H9 (cell line): ENCODE measurements around the gene DDX27. TPM values are rescaled to one million over a fixed set of nuclear protein-coding genes. Genes with fewer than 3 reads are reported as not detected.

Experiments
- DNase-seq: peaks from one replicate; pipeline ENCODE4 v3.0.0-alpha.2; 2017
- H2AFZ ChIP-seq: one replicate; pipeline ENCODE4 v1.6.1; 2013; ENCODE audit warnings: mild to moderate bottlenecking, low read length, control low read depth, moderate library complexity
- H2AK5ac ChIP-seq: 2 replicates; pipeline ENCODE4 v1.6.1; 2013; ENCODE audit warnings: low read length, control low read depth, mixed read lengths; ENCODE audit not compliant: insufficient read length
- H2BK120ac ChIP-seq: one replicate; pipeline ENCODE4 v1.6.1; 2013; ENCODE audit warnings: low read depth, mild to moderate bottlenecking, low read length, control low read depth, inconsistent platforms; ENCODE audit not compliant: poor library complexity, severe bottlenecking
- H2BK12ac ChIP-seq: 2 replicates; pipeline ENCODE4 v1.6.1; 2013; ENCODE audit warnings: low read length, control low read depth, mixed read lengths, low read depth; ENCODE audit not compliant: insufficient read length
- H2BK15ac ChIP-seq: 2 replicates; pipeline ENCODE4 v1.6.1; 2013; ENCODE audit warnings: low read depth, low read length, control low read depth
- H2BK20ac ChIP-seq: one replicate; pipeline ENCODE4 v1.6.1; 2013; ENCODE audit warnings: low read depth, mild to moderate bottlenecking, low read length, control low read depth, inconsistent platforms; ENCODE audit not compliant: poor library complexity, severe bottlenecking
- H2BK5ac ChIP-seq: 2 replicates; pipeline ENCODE4 v1.6.1; 2013; ENCODE audit warnings: low read length, control low read depth, mixed read lengths; ENCODE audit not compliant: insufficient read length
- H3K14ac ChIP-seq: 2 replicates; pipeline ENCODE4 v1.6.1; 2013; ENCODE audit warnings: low read length, control low read depth; ENCODE audit not compliant: insufficient read depth
- H3K18ac ChIP-seq: 2 replicates; pipeline ENCODE4 v1.6.1; 2013; ENCODE audit warnings: low read depth, mild to moderate bottlenecking, mixed read lengths, low read length, control low read depth; ENCODE audit not compliant: insufficient read length
- H3K23ac ChIP-seq: 2 replicates; pipeline ENCODE4 v1.6.1; 2013; ENCODE audit warnings: low read length, control low read depth, mixed read lengths, low read depth; ENCODE audit not compliant: insufficient read length
- H3K23me2 ChIP-seq: 2 replicates; pipeline ENCODE4 v1.6.1; 2013; ENCODE audit warnings: low read depth, mild to moderate bottlenecking, mixed read lengths, low read length, control low read depth; ENCODE audit not compliant: insufficient read length, poor library complexity, severe bottlenecking
- H3K27ac ChIP-seq: 2 replicates; pipeline ENCODE4 v1.5.1; 2013; ENCODE audit warnings: low read length, control low read depth, mixed read lengths, low read depth; ENCODE audit not compliant: insufficient read length
- H3K27me3 ChIP-seq: 2 replicates; pipeline ENCODE4 v1.6.1; 2013; ENCODE audit warnings: low read length, control low read depth, inconsistent platforms; ENCODE audit not compliant: insufficient read depth
- H3K4ac ChIP-seq: 2 replicates; pipeline ENCODE4 v1.6.1; 2013; ENCODE audit warnings: low read depth, mild to moderate bottlenecking, control low read depth, inconsistent platforms, low read length, moderate library complexity
- H3K4me1 ChIP-seq: 2 replicates; pipeline ENCODE4 v1.6.1; 2013; ENCODE audit warnings: low read length, control low read depth, inconsistent platforms; ENCODE audit not compliant: insufficient read depth
- H3K4me2 ChIP-seq: 2 replicates; pipeline ENCODE4 v1.6.1; 2013; ENCODE audit warnings: low read length, control low read depth, mixed read lengths; ENCODE audit not compliant: insufficient read length, insufficient read depth
- H3K56ac ChIP-seq: 2 replicates; pipeline ENCODE4 v1.6.1; 2013; ENCODE audit warnings: low read depth, mild to moderate bottlenecking, mixed read lengths, low read length, control low read depth; ENCODE audit not compliant: insufficient read length
- H3K79me1 ChIP-seq: 2 replicates; pipeline ENCODE4 v1.6.1; 2013; ENCODE audit warnings: low read depth, mild to moderate bottlenecking, moderate library complexity, low read length, control low read depth, inconsistent platforms; ENCODE audit not compliant: insufficient read depth, poor library complexity, severe bottlenecking
- H3K79me2 ChIP-seq: 2 replicates; pipeline ENCODE4 v1.6.1; 2013; ENCODE audit warnings: low read length, control low read depth, inconsistent platforms; ENCODE audit not compliant: insufficient read depth
- H3K9ac ChIP-seq: 2 replicates; pipeline ENCODE4 v1.6.1; 2013; ENCODE audit warnings: low read length, control low read depth, mixed read lengths; ENCODE audit not compliant: insufficient read length; ENCODE audit errors: extremely low read depth
- H3K9me3 ChIP-seq: one replicate; pipeline ENCODE4 v1.6.1; 2013; ENCODE audit warnings: low read depth, low read length, inconsistent platforms; ENCODE audit not compliant: control insufficient read depth
- H3T11ph ChIP-seq: one replicate; pipeline ENCODE4 v1.6.1; 2013; ENCODE audit warnings: mild to moderate bottlenecking, low read length, control low read depth, inconsistent platforms
- H4K20me1 ChIP-seq: one replicate; pipeline ENCODE4 v1.6.1; 2013; ENCODE audit not compliant: control insufficient read depth, insufficient read length, insufficient read depth
- H4K5ac ChIP-seq: 2 replicates; pipeline ENCODE4 v1.6.1; 2013; ENCODE audit warnings: low read depth, mild to moderate bottlenecking, mixed read lengths, low read length, control low read depth; ENCODE audit not compliant: insufficient read length
- H4K8ac ChIP-seq: replicated peaks from 2 replicates; pipeline ENCODE4 v1.6.1; 2013; ENCODE audit warnings: low read length, control low read depth, mixed read lengths, low read depth; ENCODE audit not compliant: insufficient read length
- H4K91ac ChIP-seq: 2 replicates; pipeline ENCODE4 v1.6.1; 2013; ENCODE audit warnings: low read depth, mild to moderate bottlenecking, moderate library complexity, mixed read lengths, low read length, control low read depth; ENCODE audit not compliant: insufficient read length
- H3K27ac Mint-ChIP-seq, 3 experiments: 2 replicates in 2 of 3; 3 replicates in 1 of 3; pipeline ENCODE4 v1.8.0; 2020 to 2021; ENCODE audit warnings: mixed read lengths in 3 of 3, mild to moderate bottlenecking in 1 of 3, moderate library complexity in 1 of 3
- H3K27me3 Mint-ChIP-seq: 2 replicates; pipeline ENCODE4 v1.8.0; 2021; ENCODE audit warnings: low read depth, mild to moderate bottlenecking, moderate library complexity, mixed read lengths
- H3K36me3 Mint-ChIP-seq, 3 experiments: 2 replicates in 2 of 3; 3 replicates in 1 of 3; pipeline ENCODE4 v1.8.0; 2020 to 2021; ENCODE audit warnings: low read depth in 3 of 3, mixed read lengths in 3 of 3; ENCODE audit not compliant: insufficient read depth in 1 of 3
- H3K4me1 Mint-ChIP-seq, 2 experiments: 2 replicates each; pipeline ENCODE4 v1.8.0; 2020; ENCODE audit warnings: mixed read lengths in 2 of 2
- H3K4me3 Mint-ChIP-seq, 2 experiments: 2 replicates in 1 of 2; 3 replicates in 1 of 2; pipeline ENCODE4 v1.8.0; 2020 to 2021; ENCODE audit warnings: mild to moderate bottlenecking in 2 of 2, mixed read lengths in 2 of 2, moderate library complexity in 1 of 2
- H3K9me3 Mint-ChIP-seq, 2 experiments: 2 replicates in 1 of 2; 3 replicates in 1 of 2; pipeline ENCODE4 v1.8.0; 2020; ENCODE audit warnings: mild to moderate bottlenecking in 2 of 2, mixed read lengths in 2 of 2, moderate library complexity in 1 of 2
- WGBS: extraction: QIAGEN DNeasy Blood & Tissue Kit; methylation state at CpG from one replicate; pipeline ENCODE4 v1.1.7; 2013; ENCODE audit warnings: missing lambda C conversion rate, low lambda C conversion rate, mixed read lengths; ENCODE audit not compliant: insufficient read length; ENCODE audit errors: extremely low coverage; 5-methylcytosine and 5-hydroxymethylcytosine counted together
- total RNA-seq: library from RNA; stranded (reverse); gene quantifications from 2 replicates; pipeline ENCODE4 v1.2.1, GENCODE V29; 2021
- TF ChIP-seq, protein P1 (sequence below): fragments of 200-600 bp; sonication (generic); conservative IDR thresholded peaks from 3 replicates; pipeline ENCODE4 v1.8.0; 2021; ENCODE audit warnings: antibody characterized with exemption, mild to moderate bottlenecking

Gene DDX27
- total RNA-seq, 1 experiment from 2014 or later = 46.9 TPM

DNA sequence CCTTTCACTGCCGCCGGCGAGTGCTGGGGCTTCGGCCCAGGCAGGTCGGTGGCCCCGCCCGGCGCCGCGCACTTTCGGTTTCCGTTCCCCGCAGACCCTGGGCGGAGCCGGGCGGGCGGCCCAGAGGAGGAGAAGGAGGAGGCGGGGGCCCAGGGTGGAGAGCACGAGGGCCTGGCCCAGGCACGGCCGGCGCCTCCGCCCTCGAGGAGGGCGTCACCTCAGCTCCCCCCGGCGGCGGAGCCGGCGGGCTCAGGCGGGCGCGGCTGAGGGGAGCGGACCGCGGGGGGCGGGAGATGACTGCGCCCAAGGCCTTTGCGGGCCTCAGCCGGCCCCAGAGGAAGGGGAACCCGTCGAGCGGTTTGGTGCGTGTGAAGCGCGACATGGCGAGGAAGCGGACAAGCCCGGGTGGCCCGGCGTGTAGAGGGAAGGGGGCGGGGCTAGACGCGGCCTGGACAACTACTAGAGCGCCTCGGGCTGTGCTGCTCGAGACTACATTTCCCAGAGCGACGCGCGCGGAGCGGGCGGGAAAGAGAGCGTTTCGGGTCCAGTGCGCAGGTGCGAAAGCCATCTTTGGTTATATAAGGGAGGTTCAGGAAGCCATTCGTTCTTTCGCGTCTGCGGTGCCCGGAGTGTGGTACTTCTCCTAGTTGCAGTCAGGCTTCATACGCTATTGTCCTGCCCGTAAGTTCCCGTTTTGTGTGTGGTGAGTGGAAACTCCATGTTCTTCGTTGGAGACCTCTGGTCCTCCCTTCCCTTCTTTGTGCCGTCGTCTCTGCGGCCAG is 59.0 kb downstream of the DDX27 start, which contains the start of gene ZNFX1:
Gene ZNFX1, minus strand, starts transcription at position 22 of the 782 bp plus-strand sequence. CDS start 2,218 bp downstream, outside the sequence.
- H2BK120ac ChIP-seq = no peak within 1 kb of the TSS
- H3K18ac ChIP-seq = peak within 1 kb of the TSS; percentile 76
- no peak within 1 kb of the TSS for H2AK5ac ChIP-seq
- peaks cover 41% of the 10 kb centered on the region for H3K23me2 ChIP-seq
- H4K91ac ChIP-seq = peak within 1 kb of the TSS; percentile 51
- peak within 1 kb of the TSS; percentile 64 for H2BK12ac ChIP-seq
- Mint-ChIP-seq H3K27me3 (peaks cover 19% of the 10 kb centered on the region), H3K4me3 (peak within 1 kb of the TSS; percentile 99), H3K27ac (peak within 1 kb of the TSS; percentile 97 to 99 (median 98)), H3K9me3 (peaks cover 24 to 34% of the 10 kb centered on the region in 2 experiments), H3K4me1 (peaks cover 37 to 43% of the 10 kb centered on the region in 2 experiments), H3K36me3 (peaks cover 57 to 73% (median 69%) of the 10 kb centered on the region in 3 experiments)
- peak within 1 kb of the TSS; percentile 93 for H3K14ac ChIP-seq
- H2AFZ ChIP-seq = no peak within 1 kb of the TSS
- no peak within 1 kb of the TSS for H3T11ph ChIP-seq
- peak; percentile 98 for DNase-seq
- peak within 1 kb of the TSS; percentile 91 for H4K5ac ChIP-seq
- H3K4me2 ChIP-seq = peak within 1 kb of the TSS; percentile 100
- peak within 1 kb of the TSS; percentile 82 for H2BK5ac ChIP-seq
- H3K79me2 ChIP-seq = peaks cover 55% of the 10 kb centered on the region
- TF ChIP-seq, protein P1, sequence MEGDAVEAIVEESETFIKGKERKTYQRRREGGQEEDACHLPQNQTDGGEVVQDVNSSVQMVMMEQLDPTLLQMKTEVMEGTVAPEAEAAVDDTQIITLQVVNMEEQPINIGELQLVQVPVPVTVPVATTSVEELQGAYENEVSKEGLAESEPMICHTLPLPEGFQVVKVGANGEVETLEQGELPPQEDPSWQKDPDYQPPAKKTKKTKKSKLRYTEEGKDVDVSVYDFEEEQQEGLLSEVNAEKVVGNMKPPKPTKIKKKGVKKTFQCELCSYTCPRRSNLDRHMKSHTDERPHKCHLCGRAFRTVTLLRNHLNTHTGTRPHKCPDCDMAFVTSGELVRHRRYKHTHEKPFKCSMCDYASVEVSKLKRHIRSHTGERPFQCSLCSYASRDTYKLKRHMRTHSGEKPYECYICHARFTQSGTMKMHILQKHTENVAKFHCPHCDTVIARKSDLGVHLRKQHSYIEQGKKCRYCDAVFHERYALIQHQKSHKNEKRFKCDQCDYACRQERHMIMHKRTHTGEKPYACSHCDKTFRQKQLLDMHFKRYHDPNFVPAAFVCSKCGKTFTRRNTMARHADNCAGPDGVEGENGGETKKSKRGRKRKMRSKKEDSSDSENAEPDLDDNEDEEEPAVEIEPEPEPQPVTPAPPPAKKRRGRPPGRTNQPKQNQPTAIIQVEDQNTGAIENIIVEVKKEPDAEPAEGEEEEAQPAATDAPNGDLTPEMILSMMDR = peak; percentile 25; the same call in 1 of the 3 replicates
- peak within 1 kb of the TSS; percentile 87 for H3K27ac ChIP-seq
- no peaks in the 10 kb centered on the region for H4K20me1 ChIP-seq
- no peaks in the 10 kb centered on the region for H3K27me3 ChIP-seq
- H3K56ac ChIP-seq = peak within 1 kb of the TSS; percentile 85
- no peak within 1 kb of the TSS for H2BK15ac ChIP-seq
- no peak within 1 kb of the TSS for H2BK20ac ChIP-seq
- H3K4me1 ChIP-seq = no peaks in the 10 kb centered on the region
- peak within 1 kb of the TSS; percentile 78; the same call in 1 of the 2 replicates for H3K4ac ChIP-seq
- peak within 1 kb of the TSS; percentile 99 for H3K9ac ChIP-seq
- no peaks in the 10 kb centered on the region for H3K79me1 ChIP-seq
- no peaks in the 10 kb centered on the region for H3K9me3 ChIP-seq
- peak within 1 kb of the TSS; percentile 8 for H3K23ac ChIP-seq
- H4K8ac ChIP-seq = peak within 1 kb of the TSS; percentile 95
- no CpG with 5 or more reads among the region's 80 CpGs for WGBS
